Activated CD8-positive, alpha-beta memory T cell treated with anti-CD3 and anti-CD28 coated beads, Interleukin-2, amount 50 U/mL, for 24 hours (primary cell): ENCODE results near the gene CNTNAP2.
"Not testable (repeated sequence)": the region's sequence is repeated elsewhere in the genome, so short reads cannot be mapped to it uniquely, and the experiment has no call there.

ENCODE experiments used
- DNase-seq: peaks from one replicate; pipeline ENCODE4 v3.0.0-alpha.2; 2020; ENCODE audit errors: extremely low read depth

The CNTNAP2 gene

GRCh38 chr7:147564786-147565476 lies 1448.3 kb downstream of the CNTNAP2 start:
- DNase-seq = no peak

- DNase-seq = no peak
Measured at GRCh38 chr7:147567043-147567442, 1450.4 kb downstream of the CNTNAP2 start.

GRCh38 chr7:147569116-147569913 lies 1452.7 kb downstream of the CNTNAP2 start:
- DNase-seq = no peak

- DNase-seq = no peak
Measured at GRCh38 chr7:147570390-147570789, 1453.8 kb downstream of the CNTNAP2 start.

GRCh38 chr7:147571436-147572185 lies 1455.0 kb downstream of the CNTNAP2 start:
- DNase-seq = no peak

GRCh38 chr7:147578196-147578595 lies 1461.6 kb downstream of the CNTNAP2 start:
- DNase-seq = no peak

GRCh38 chr7:147579148-147579547 lies 1462.5 kb downstream of the CNTNAP2 start:
- no peak for DNase-seq

- DNase-seq = no peak
Measured at GRCh38 chr7:147584771-147585193, 1468.2 kb downstream of the CNTNAP2 start.

GRCh38 chr7:147586110-147586509 lies 1469.5 kb downstream of the CNTNAP2 start:
- DNase-seq = no peak

GRCh38 chr7:147586526-147586925 lies 1469.9 kb downstream of the CNTNAP2 start:
- DNase-seq = no peak

- DNase-seq = no peak
Measured at GRCh38 chr7:147593271-147594057, 1476.9 kb downstream of the CNTNAP2 start.

GRCh38 chr7:147595042-147595441 lies 1478.4 kb downstream of the CNTNAP2 start:
- no peak for DNase-seq

- not testable (repeated sequence) for DNase-seq
Measured at GRCh38 chr7:147598687-147599086, 1482.1 kb downstream of the CNTNAP2 start.

GRCh38 chr7:147605323-147605722 lies 1488.7 kb downstream of the CNTNAP2 start:
- no peak for DNase-seq

GRCh38 chr7:147607157-147607800 lies 1490.7 kb downstream of the CNTNAP2 start:
- no peak for DNase-seq

- no peak for DNase-seq
Measured at GRCh38 chr7:147611431-147611830, 1494.8 kb downstream of the CNTNAP2 start.

- DNase-seq = no peak
Measured at GRCh38 chr7:147635288-147635687, 1518.7 kb downstream of the CNTNAP2 start.

- DNase-seq = no peak
Measured at GRCh38 chr7:147636553-147636952, 1520.0 kb downstream of the CNTNAP2 start.

- no peak for DNase-seq
Measured at GRCh38 chr7:147638566-147638965, 1522.0 kb downstream of the CNTNAP2 start.

GRCh38 chr7:147639037-147639436 lies 1522.4 kb downstream of the CNTNAP2 start:
- no peak for DNase-seq

GRCh38 chr7:147639751-147640150 lies 1523.2 kb downstream of the CNTNAP2 start:
- DNase-seq = no peak
